SK-N-MC (cell line): ENCODE data around the gene PAK1.

Source experiments
- EZH2 ChIP-seq: fragments of 200-600 bp; sonication (generic); IDR thresholded peaks from one replicate; pipeline ENCODE4 v1.6.1; 2017; ENCODE audit warnings: antibody characterized with exemption
- POLR2AphosphoS5 ChIP-seq: IDR thresholded peaks from 2 replicates; pipeline ENCODE4 v1.6.1; 2012; ENCODE audit warnings: mild to moderate bottlenecking, low read depth, low read length, borderline replicate concordance

GRCh38 chr11:77396911-77397310 is 77.0 kb downstream of the PAK1 start:
- TF ChIP-seq POLR2AphosphoS5 (no peak), EZH2 (no peak)
